ENCODE measurements around the gene PCYT2.
A peak's percentile ranks its signal among the peaks of the same experiment; 100 is the strongest.

The PCYT2 gene

GRCh38 chr17:81911277-81911961 lies at the start of gene PCYT2:
PCYT2 (minus strand) TSS chr17:81911399; CDS start chr17:81911355, 44 bp downstream.
- TF ChIP-seq, protein P1, sequence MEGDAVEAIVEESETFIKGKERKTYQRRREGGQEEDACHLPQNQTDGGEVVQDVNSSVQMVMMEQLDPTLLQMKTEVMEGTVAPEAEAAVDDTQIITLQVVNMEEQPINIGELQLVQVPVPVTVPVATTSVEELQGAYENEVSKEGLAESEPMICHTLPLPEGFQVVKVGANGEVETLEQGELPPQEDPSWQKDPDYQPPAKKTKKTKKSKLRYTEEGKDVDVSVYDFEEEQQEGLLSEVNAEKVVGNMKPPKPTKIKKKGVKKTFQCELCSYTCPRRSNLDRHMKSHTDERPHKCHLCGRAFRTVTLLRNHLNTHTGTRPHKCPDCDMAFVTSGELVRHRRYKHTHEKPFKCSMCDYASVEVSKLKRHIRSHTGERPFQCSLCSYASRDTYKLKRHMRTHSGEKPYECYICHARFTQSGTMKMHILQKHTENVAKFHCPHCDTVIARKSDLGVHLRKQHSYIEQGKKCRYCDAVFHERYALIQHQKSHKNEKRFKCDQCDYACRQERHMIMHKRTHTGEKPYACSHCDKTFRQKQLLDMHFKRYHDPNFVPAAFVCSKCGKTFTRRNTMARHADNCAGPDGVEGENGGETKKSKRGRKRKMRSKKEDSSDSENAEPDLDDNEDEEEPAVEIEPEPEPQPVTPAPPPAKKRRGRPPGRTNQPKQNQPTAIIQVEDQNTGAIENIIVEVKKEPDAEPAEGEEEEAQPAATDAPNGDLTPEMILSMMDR (IDR thresholded peaks at IDR 0.05; ENCODE audit: insufficient read depth, low read length, missing control alignments): no peak
- peak within 1 kb of the TSS; percentile 74 for H3K4me3 ChIP-seq (ENCODE audit: low read depth, low read length)
- CTCF ChIA-PET: interaction anchor here (1.0 to 1.4 kb wide), 2 partner anchors 13 to 42 kb away, joined by 4 to 6 read pairs; no protein-coding TSS in a partner anchor
- POLR2A ChIA-PET: interaction anchor here (1.4 kb wide), 1 partner anchor 15 kb away, joined by 4 read pairs; no protein-coding TSS in a partner anchor
- no peak for DNase-seq (ENCODE audit: low read depth, low spot score)

DNA sequence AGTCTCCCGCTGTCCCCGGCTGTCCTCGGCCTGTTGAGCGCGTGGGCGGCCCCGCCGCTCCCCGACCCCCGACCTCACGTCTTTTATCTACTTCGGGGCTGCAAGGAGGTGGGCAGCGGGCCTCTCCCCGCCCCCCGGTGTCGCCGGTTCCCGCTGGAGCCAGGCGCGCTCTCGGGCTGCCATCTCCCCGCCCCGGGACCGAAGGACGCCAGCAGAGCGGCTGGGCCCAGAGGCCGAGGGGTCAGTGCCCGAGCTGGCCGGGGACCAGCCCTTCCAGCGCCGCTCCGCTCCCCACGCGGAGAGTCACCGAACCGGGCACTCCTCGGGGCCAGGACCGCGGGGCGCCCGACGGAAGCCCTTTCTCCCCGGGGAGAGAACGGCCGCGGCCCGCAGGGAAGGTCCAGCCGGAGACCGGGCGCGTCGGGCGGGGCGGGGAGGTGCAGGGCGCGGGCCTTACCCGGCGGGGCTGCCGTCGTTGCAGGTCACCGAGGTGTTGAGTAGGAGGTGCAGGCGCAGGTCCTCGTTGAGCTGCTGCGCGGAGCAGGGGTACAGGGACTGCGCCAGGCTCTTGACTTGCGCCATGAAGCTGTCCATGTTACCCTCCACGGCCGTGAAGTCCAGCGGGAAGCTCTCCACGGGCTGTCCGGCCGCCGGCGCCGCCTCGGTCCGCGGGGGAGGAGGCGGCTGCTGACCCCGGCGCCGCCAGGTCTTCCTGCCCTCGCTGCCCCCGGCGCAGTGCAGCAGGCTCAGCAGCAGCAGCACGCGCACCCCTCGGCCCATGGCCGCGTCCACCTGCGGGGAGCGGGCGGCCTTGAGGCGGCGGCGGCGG lies 49.1 kb upstream of the PCYT2 start:
- no peak for DNase-seq (ENCODE audit: low read depth, low spot score)
- peak overlapping the region; percentile 24; the same call in 1 of the 2 replicates for H3K4me3 ChIP-seq (ENCODE audit: low read depth, low read length)
- ChIA-PET CTCF (interaction anchor here (0.7 to 7.0 kb wide), 35 partner anchors 8 to 223 kb away, joined by 3 to 290 read pairs (median 6); partner anchors contain the start of genes ARHGDIA, ASPSCR1, CENPX and DCXR), POLR2A (interaction anchor here (1.1 to 1.6 kb wide), 2 partner anchors 59 to 61 kb away, joined by 5 to 10 read pairs; no protein-coding TSS in a partner anchor)
- TF ChIP-seq, protein P1 (IDR thresholded peaks at IDR 0.05; ENCODE audit: insufficient read depth, low read length, missing control alignments): no peak

DNA sequence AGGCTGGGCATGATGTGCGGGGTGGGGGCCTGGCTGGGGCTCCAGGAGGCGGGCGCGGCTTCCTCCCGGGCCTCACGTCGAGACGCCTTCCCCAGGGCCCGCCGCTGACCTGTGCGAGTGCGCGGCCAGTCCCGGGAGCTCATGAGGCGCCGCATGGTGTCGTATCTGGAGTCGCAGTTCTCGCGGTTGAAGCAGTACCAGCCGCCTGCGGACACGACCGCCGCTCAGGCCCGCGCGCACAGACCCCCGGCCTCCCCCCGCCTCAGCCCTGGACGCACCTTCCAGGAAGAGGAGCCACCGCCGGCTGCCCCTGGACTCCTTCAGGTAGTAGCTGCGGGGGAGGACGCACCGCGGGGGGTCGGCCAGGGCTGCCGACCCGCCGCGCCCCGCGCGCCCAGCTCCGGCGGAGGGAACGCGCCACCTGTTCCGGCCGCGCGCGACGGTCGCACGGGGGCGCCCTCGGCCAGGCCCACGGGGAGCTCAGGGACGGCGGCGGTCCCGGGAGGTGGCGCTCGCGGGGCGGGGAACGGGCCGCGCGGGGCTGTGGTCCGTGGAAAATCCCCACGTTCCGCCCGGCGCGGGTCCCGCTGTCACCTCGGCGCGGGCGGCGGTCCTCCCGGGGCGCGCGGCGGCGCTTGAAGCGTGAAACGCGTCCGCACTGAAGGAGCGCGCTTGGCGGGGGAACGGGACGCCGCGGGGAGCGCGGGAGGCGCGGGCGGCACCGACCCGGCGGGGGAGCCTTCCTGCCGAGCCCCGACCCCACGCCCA lies 48.3 kb upstream of the PCYT2 start:
- TF ChIP-seq, protein P1 (IDR thresholded peaks at IDR 0.05; ENCODE audit: insufficient read depth, low read length, missing control alignments): peak; percentile 80
- H3K4me3 ChIP-seq (ENCODE audit: low read depth, low read length): peak overlapping the region; percentile 24; the same call in 1 of the 2 replicates
- DNase-seq (ENCODE audit: low read depth, low spot score): no peak
- ChIA-PET POLR2A (interaction anchor here (0.8 to 1.6 kb wide), 3 partner anchors 60 to 76 kb away, joined by 3 to 10 read pairs (median 5); no protein-coding TSS in a partner anchor), CTCF (interaction anchor here (0.7 to 7.0 kb wide), 44 partner anchors 9 to 223 kb away, joined by 3 to 290 read pairs (median 6); partner anchors contain the start of genes ARHGDIA, ASPSCR1, CENPX and DCXR)

DNA sequence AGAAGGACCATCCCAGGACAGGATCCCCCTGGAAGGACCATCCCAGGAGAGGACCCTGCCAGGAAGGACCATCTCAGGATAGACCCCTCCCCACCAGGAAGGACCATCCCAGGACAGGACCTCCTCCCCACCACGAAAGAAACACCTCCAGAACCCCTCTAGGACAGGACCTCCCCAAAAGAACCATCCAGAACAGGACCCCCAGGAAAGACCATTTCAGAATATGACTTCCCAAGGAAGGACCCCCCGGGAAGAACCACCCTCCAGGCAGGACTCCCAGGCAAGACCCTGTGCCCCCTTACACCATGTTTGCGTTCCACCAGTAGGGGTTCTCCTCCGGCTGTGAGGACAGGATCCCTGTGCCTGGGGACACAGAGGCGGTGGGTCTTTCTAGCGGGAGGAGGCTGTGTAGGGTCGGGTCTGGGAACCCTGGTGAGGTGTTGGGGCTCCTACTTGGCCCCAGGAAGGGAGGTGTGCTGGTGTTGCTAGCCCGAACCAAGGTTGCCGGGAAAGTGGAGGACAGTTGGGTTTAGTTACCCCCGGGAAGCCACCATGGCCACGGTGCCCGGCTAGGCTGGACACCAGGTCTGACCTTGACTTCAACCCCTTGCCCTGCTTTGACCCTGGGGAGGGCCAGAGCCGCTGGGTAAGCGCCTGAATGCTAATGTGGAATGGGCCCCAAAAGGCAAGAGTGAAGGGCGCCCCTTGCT lies 47.6 kb upstream of the PCYT2 start:
- CTCF ChIA-PET: interaction anchor here (0.7 to 7.0 kb wide), 44 partner anchors 8 to 222 kb away, joined by 3 to 290 read pairs (median 6); partner anchors contain the start of genes ARHGDIA, ASPSCR1, CENPX and DCXR
- POLR2A ChIA-PET: interaction anchor here (0.8 to 1.6 kb wide), 3 partner anchors 61 to 77 kb away, joined by 3 to 10 read pairs (median 5); no protein-coding TSS in a partner anchor

More for the DNA sequence above, 47.6 kb upstream of the PCYT2 start:
- TF ChIP-seq, protein P1 (IDR thresholded peaks at IDR 0.05; ENCODE audit: insufficient read depth, low read length, missing control alignments): no peak
- no peak for DNase-seq (ENCODE audit: low read depth, low spot score)
- no peak overlapping the region for H3K4me3 ChIP-seq (ENCODE audit: low read depth, low read length)
